Stimulated activated CD8-positive, alpha-beta memory T cell treated with anti-CD3 and anti-CD28 coated beads, Interleukin-12 subunit alpha, Interleukin-12 subunit beta, amount 100 ng/mL, for 24 hours (primary cell): ENCODE measurements around the gene ARHGAP15.

ENCODE experiments used
- DNase-seq: peaks from one replicate; pipeline ENCODE4 v3.0.0-alpha.2; 2020; ENCODE audit errors: extremely low read depth

ARHGAP15 gene

GRCh38 chr2:143481733-143482132 is 352.5 kb downstream of the ARHGAP15 start:
- no peak for DNase-seq

DNA sequence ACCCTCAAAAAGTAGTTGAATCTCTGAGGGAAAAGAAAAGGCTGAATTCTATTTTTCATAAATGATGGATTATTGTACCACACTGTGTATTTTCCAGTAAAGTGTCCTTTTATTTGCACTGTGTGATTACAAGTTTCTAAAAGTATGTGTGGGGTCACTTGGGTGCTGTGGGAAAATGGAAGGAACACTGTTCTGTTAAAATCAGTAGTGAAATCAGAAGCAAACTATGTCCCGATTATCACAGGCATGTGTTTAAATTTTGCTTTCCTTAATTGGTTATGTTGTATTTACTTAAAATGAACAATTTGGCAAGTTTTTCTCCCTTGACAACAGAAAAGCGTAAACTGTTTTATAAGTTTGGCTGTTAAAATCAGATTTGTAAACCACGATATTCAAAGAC is 353.1 kb downstream of the ARHGAP15 start:
- no peak for DNase-seq

GRCh38 chr2:143482771-143483170 is 353.6 kb downstream of the ARHGAP15 start:
- DNase-seq, result no peak

- DNase-seq, result no peak
These were observed 357.8 kb downstream of the ARHGAP15 start for GRCh38 chr2:143486976-143487375.

GRCh38 chr2:143489145-143489544 is 359.9 kb downstream of the ARHGAP15 start:
- DNase-seq, result no peak

DNA sequence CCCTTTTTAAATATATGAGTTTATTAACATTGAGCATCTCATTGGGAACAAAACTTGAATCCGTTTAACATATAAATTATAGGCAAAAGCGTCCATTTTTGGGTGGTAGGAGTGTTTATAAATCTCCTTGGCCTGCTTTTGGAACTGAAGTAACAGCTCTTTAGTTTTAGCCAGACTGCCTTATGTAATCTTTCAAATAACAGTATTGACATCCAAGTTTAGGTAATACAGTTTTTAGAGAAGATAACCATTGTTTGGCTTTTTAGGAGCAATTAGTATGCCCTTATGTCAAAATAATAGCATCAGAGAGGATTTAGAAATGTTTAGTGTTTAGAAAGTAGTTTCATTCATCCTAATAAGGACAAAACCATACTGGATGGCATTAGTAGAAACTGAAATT is 361.9 kb downstream of the ARHGAP15 start:
- no peak for DNase-seq

GRCh38 chr2:143493339-143493738 is 364.1 kb downstream of the ARHGAP15 start:
- no peak for DNase-seq

DNA sequence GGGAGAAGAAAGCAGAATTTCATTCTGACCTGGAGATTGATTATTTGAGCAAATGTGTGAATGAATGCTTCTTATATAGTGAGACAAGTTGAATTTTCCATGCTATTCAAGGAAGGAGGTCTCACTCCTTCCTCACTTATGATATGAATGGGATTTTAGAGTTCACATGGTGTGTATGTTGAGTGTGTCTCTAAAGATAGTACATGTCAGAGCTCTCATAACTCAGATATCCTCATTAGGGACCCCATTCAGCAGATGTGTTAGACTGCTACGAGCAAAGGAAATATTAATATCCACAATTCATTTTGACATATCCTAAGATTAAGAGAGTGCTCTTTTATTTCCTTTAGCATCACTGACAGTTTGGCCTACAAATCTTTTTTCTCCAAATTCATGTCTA is 368.5 kb downstream of the ARHGAP15 start:
- DNase-seq, result no peak

DNA sequence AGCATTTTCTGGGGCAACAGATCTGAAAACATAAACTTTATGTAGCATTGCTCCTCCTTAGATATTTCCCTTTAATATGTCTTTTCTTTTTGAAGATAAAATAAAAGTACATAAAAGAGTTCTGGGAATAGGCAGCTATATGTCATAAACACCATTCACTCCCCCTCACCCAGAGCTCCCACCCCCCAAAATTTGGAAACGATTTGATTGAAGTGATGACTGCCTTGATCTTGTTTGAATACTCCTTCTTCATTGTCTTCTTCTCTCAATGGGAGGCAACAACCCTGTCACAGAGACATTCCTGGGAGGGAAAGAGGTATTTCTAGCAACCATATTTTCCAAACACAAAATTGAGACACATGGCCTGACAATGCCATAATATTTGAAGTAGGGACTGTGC is 369.3 kb downstream of the ARHGAP15 start:
- DNase-seq, result no peak

DNA sequence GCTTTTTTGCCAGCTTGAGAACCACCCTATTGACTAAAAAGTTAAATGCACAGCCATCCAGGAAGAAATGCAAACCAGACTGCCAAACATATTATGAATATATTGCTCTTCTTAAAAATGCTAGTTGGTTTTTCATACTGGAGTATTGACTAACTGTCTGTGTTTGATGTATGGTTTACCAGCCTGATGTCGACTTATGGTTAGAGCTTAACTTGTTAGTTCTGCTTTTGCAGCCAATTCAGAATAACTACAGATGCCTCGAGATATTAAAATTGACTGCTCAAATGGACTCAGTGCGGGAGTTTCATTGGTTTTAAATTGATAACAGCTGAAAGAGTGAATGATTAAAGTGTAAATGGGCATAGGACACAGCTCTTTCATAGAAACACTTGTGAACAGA is 369.8 kb downstream of the ARHGAP15 start:
- no peak for DNase-seq

DNA sequence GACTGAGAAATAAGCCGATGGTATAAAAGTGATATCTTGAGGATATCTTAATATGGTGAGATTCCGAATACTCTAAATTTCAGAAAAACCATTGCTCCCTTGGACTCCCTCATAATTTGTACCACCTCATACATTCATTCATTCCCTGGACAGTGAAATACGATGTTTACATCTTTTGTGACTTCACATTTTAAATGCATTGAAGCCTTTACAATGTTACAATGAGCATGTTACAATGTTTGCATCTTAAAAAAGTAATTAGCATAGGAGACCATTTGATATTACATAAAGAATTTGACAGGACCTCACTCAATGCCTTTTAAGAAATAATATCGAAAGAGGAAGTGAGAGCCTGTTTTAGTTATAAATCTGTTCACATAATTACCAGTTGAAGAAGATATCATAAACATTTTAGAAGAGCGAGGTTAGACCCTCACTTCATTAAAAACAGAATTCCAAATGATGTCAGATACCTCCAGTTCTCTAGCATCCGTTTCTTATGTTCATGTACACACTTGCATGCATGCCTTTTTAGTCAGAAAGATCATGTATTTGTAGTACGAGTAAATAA is 372.0 kb downstream of the ARHGAP15 start:
- no peak for DNase-seq

- no peak for DNase-seq
These were observed 374.1 kb downstream of the ARHGAP15 start for GRCh38 chr2:143503280-143503679.

- DNase-seq, result no peak
These were observed 375.2 kb downstream of the ARHGAP15 start for GRCh38 chr2:143504397-143504796.

DNA sequence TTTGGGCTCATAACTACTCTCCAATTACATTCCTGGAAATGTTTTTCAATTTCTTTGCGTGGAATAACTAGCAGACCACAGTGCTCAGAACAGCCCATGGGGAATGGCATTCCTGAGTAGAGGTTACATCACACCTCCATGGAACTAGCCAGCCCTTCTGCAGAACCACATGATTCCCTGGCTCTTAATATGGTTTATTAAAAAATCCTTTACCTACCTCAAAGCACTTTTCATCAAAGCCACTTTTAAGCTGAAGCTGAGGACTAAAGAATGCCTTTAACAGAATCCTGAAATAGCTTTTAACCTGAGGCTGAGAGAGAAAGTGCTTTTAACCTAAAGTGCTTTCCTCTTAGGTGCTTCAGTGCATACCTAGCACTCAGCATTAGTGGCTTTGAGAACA is 376.3 kb downstream of the ARHGAP15 start:
- no peak for DNase-seq

DNA sequence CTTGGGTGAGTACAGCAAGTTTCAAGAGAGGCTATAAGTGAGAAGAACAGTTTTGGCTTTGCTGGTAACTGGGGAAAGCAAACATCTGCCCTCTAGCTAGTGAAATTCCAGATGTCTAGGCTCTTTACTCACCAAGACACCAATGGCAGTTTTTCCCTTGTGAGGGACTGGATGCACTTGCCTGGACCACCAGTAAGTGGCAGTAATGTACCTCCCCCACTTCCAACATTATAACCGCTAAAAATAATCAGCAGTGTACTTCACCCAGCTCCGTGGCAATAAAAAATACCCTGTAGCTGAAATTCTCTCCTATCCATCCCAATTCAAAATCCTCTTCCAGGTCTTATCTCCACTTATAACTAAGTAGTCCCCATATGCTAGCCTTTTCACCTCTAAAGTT is 383.9 kb downstream of the ARHGAP15 start:
- DNase-seq, result no peak

DNA sequence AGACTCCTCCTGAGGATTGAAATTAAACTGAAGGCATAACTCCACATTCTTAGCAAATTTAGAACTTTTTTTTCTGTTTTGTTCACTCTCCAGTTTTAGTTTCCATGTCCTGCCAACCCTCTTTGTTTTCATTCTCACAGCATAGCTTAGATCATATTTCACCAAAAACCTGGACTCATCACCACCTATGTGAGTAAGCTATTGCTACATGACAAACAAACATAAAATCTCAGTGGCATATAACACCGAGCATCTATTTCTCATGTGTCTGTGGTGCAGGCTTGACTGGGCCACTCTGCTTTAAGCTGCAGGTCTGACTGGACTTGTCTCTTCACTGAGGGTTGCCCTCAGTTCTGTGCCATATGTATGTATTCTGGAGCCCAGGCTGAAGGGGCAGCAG is 385.2 kb downstream of the ARHGAP15 start:
- no peak for DNase-seq

DNA sequence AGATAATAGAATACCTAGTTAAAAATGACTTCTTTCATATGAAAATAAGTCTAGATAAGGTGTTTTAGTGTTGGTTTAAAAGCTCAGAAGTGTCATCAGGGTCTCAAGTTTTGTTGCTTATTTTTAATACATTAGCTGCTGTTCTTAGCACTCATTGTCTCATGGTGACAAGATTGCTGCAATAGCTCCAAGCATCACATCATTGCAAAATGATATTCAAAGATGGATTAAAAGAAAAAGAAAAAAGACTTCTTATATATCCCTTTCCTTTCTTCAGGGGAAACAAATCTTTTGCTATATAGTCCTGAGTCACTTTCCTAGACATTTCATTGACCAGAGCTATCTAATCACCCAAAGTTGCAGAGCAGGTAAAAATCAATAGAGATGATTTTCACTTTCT is 386.1 kb downstream of the ARHGAP15 start:
- no peak for DNase-seq

DNA sequence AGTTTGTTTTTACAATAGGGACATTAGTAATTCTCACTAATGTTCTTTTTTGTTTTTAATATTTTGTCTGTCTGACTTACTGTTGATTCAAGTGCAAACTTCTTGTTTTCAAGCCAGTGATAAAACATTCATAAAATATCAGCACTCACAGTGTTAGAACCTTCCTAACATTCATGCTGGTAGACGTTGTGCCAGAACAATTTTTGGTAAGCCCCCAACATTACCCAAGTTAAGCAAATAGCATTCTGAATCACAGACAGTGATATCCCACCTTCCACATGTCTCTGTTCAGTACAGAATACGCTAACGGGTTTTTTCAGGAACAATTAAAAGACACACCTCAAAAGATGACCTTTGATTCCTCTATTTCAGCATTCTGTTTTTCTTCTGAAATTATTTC is 390.3 kb downstream of the ARHGAP15 start:
- DNase-seq, result no peak

GRCh38 chr2:143521396-143521795 is 392.2 kb downstream of the ARHGAP15 start:
- no peak for DNase-seq

DNA sequence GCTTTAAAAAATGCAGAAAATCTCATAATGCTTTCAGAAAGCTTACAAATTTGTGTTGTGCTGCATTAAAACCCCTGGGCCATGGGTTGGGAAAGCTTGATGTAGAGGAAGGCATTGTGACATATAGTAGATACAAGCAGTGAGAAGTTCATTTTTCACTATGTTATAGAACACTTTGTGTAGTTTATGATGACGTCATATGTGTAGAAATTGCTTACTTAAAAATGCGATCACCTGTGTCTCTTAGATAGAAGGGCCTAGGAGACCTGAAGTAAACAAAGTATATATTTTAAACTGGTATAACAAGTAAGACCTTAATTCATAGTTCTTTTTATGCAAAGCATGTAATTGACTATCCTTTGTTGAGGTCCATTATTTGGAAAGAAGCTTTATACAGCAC is 393.5 kb downstream of the ARHGAP15 start:
- DNase-seq, result no peak

- DNase-seq, result no peak
These were observed 394.9 kb downstream of the ARHGAP15 start for GRCh38 chr2:143524119-143524553.

GRCh38 chr2:143524559-143525401 is 395.6 kb downstream of the ARHGAP15 start:
- no peak for DNase-seq

DNA sequence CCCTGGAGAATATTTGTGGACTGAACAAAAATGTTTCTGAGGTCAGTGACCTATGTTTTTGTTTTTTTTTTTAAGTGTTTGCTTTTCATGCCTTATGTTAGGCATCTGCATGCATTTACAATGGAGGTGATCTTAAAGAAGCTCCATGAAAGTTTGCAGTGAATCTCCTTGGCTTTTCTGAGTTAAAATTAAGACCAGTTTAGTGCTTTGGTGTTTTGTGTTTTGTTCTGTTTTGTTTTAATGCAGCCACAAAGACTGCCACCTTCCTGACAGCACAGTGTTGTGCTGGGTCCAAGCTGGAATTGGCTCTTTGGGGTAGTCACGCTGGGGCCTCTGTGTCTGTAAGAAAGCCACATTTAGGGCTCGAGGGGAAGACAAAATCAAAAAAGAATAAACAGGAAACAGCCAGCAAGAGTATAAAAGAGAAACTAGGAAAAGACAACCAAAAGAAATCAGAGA is 396.2 kb downstream of the ARHGAP15 start:
- no peak for DNase-seq
